B cell (primary cell): ENCODE measurements around the gene ZNF24. TPM values are rescaled to one million over a fixed set of nuclear protein-coding genes. Genes with fewer than 3 reads are reported as not detected.

Experiments
- ATAC-seq: fragments of 200-7000 bp; cut with Tn5 transposase; one replicate; pipeline ENCODE4 v1.10.0; 2021; ENCODE audit warnings: low read depth, mild to moderate bottlenecking, moderate number of reproducible peaks, moderate library complexity
- CTCF ChIA-PET: fragments of 350-600 bp; sonication (Branson Sonifier 250); formaldehyde crosslinking; loops from one replicate; lab custom pipeline; 2021; ENCODE audit warnings: antibody characterized with exemption, inconsistent platforms; lab: Charles Lee
- POLR2A ChIA-PET: fragments of 350-600 bp; sonication (Branson Sonifier 250); formaldehyde crosslinking; loops from one replicate; lab custom pipeline; 2021; ENCODE audit warnings: antibody characterized with exemption; lab: Charles Lee
- DNase-seq: peaks from one replicate; pipeline ENCODE4 v3.0.0; 2013
- H2AFZ ChIP-seq: 2 replicates; pipeline ENCODE4 v1.6.1; 2012; ENCODE audit warnings: mild to moderate bottlenecking, low read depth, low read length; ENCODE audit not compliant: insufficient read depth, poor library complexity, severe bottlenecking
- H3K27ac ChIP-seq, 2 donors: 1 replicate in 1 of 2; 2 replicates in 1 of 2; pipeline ENCODE4 v1.5.1; 2012 to 2013; ENCODE audit warnings: low read length in 2 of 2, mild to moderate bottlenecking in 2 of 2, moderate library complexity in 1 of 2
- H3K27me3 ChIP-seq, 4 experiments: fragments of 200-600 bp in 1 of 4; sonication (generic) in 1 of 4; replicated peaks in 1 of 4; 1 replicate in 2 of 4; 2 replicates in 2 of 4; pipeline versions ENCODE4 v1.6.1 to v1.7.0; 2013 to 2016; ENCODE audit warnings: low read length in 3 of 4, mild to moderate bottlenecking in 2 of 4, mixed read lengths in 1 of 4, moderate library complexity in 1 of 4; ENCODE audit not compliant: insufficient read depth in 4 of 4, control insufficient read depth in 3 of 4; ENCODE audit errors: control extremely low read depth in 1 of 4
- H3K36me3 ChIP-seq, 2 experiments: replicated peaks in 1 of 2; 1 replicate in 1 of 2; 2 replicates in 1 of 2; pipeline versions ENCODE4 v1.6.1 to v1.7.1; 2013; ENCODE audit warnings: low read length in 1 of 2; ENCODE audit not compliant: insufficient read depth in 2 of 2, control insufficient read depth in 1 of 2; ENCODE audit errors: control extremely low read depth in 1 of 2, extremely low read depth in 1 of 2
- H3K4me1 ChIP-seq, 2 donors: fragments of 200-600 bp in 1 of 2; sonication (generic) in 1 of 2; 1 replicate in 1 of 2; 2 replicates in 1 of 2; pipeline versions ENCODE4 v1.5.1 to v1.6.1; 2013 to 2017; ENCODE audit warnings: low read length in 2 of 2; ENCODE audit not compliant: control insufficient read depth in 2 of 2, insufficient read depth in 2 of 2
- H3K4me2 ChIP-seq: replicated peaks from 2 replicates; pipeline ENCODE3; 2012; ENCODE audit warnings: mild to moderate bottlenecking, low read depth, low read length; ENCODE audit not compliant: poor library complexity, severe bottlenecking
- H3K4me3 ChIP-seq, 5 experiments: fragments of 200-600 bp in 1 of 5; sonication (generic) in 1 of 5; 1 replicate in 3 of 5; 2 replicates in 2 of 5; pipeline versions ENCODE4 v1.5.1 to v1.7.0; 2011 to 2016; ENCODE audit warnings: low read length in 4 of 5, mild to moderate bottlenecking in 4 of 5, low read depth in 2 of 5, control low read depth in 1 of 5, moderate library complexity in 1 of 5; ENCODE audit not compliant: insufficient read depth in 1 of 5; ENCODE audit errors: control extremely low read depth in 1 of 5, extremely low read depth in 1 of 5
- H3K79me2 ChIP-seq: fragments of 200-600 bp; sonication (generic); one replicate; pipeline ENCODE4 v1.6.0; 2016; ENCODE audit warnings: low read length; ENCODE audit not compliant: control insufficient read depth, insufficient read depth
- H3K9ac ChIP-seq: fragments of 200-600 bp; sonication (generic); 2 replicates; pipeline ENCODE4 v1.6.1; 2017; ENCODE audit warnings: mild to moderate bottlenecking, low read length, moderate library complexity
- H3K9me3 ChIP-seq, 3 donors: one replicate each; pipeline versions ENCODE4 v1.6.1 to v1.7.1; 2013; ENCODE audit warnings: low read length in 2 of 3; ENCODE audit not compliant: control insufficient read depth in 2 of 3, insufficient read depth in 1 of 3; ENCODE audit errors: control extremely low read depth in 1 of 3
- H4K20me1 ChIP-seq: 2 replicates; pipeline ENCODE4 v1.6.0; 2012; ENCODE audit warnings: mild to moderate bottlenecking, low read length; ENCODE audit not compliant: insufficient read depth, control insufficient read depth, poor library complexity, severe bottlenecking
- H3K27ac Mint-ChIP-seq: one replicate; pipeline ENCODE4 v1.8.0; 2021; ENCODE audit warnings: mixed read lengths
- H3K27me3 Mint-ChIP-seq: one replicate; pipeline ENCODE4 v1.8.0; 2021; ENCODE audit warnings: mixed read lengths
- H3K4me1 Mint-ChIP-seq: one replicate; pipeline ENCODE4 v1.8.0; 2021; ENCODE audit warnings: mixed read lengths
- H3K4me3 Mint-ChIP-seq: one replicate; pipeline ENCODE4 v1.8.0; 2021; ENCODE audit warnings: mixed read lengths
- H3K9me3 Mint-ChIP-seq: one replicate; pipeline ENCODE4 v1.8.0; 2022; ENCODE audit warnings: mixed read lengths; ENCODE audit not compliant: insufficient read depth
- CTCF ChIP-seq: fragments of 200-600 bp; IDR thresholded peaks from one replicate; pipeline ENCODE4 v1.8.0; 2022; ENCODE audit warnings: antibody characterized with exemption, mild to moderate bottlenecking
- EZH2 ChIP-seq: IDR thresholded peaks from 2 replicates; pipeline ENCODE4 v1.6.1; 2012; ENCODE audit warnings: borderline replicate concordance, low read depth, mild to moderate bottlenecking, moderate library complexity, low read length; ENCODE audit not compliant: insufficient read depth, poor library complexity, severe bottlenecking
- WGBS: methylation state at CpG from one replicate; pipeline ENCODE4 v1.1.5; 2013; ENCODE audit warnings: missing lambda C conversion rate; ENCODE audit not compliant: insufficient coverage; 5-methylcytosine and 5-hydroxymethylcytosine counted together
- intact Hi-C: fragments of 100-400 bp; cut with micrococcal nuclease; formaldehyde crosslinking; loops from one replicate; pipeline ENCODE4 v1.10.0; 2022
- polyA plus RNA-seq: library from polyadenylated mRNA; depleted of rRNA; stranded (reverse); fragments of >200 nt; gene quantifications from 2 replicates; pipeline ENCODE4 v1.2.3, GENCODE V29; 2012
- total RNA-seq, 2 donors: library from RNA; stranded (reverse); fragments of 120-200 nt in 1 of 2; gene quantifications; 1 replicate in 1 of 2; 2 replicates in 1 of 2; pipeline versions ENCODE4 v1.2.3 to v1.2.4, GENCODE V29; 2013 to 2022

The ZNF24 gene
- total and polyA plus RNA-seq, 2 donors (not counting 1 experiment from before 2014, with no cell fraction given) = 13.8 to 83.7 TPM

- ChIA-PET POLR2A (no interaction called here), CTCF (interaction anchor here (2.0 kb wide), 1 partner anchor 16 kb away, joined by 6 read pairs; no protein-coding TSS in a partner anchor)
- Histone ChIP-seq H3K27ac (no peak overlapping the region), H3K9ac (no peak overlapping the region), H4K20me1 (no peaks in the 10 kb centered on the region), H3K27me3 (peaks cover 0 to 7% (median 0%) of the 10 kb centered on the region in 4 experiments), H3K79me2 (no peaks in the 10 kb centered on the region), H3K9me3 (no peaks in the 10 kb centered on the region), H2AFZ (no peak overlapping the region), H3K36me3 (no peaks in the 10 kb centered on the region), H3K4me1 (no peaks in the 10 kb centered on the region), H3K4me3 (no peak overlapping the region), H3K4me2 (no peak overlapping the region)
- TF ChIP-seq EZH2 (no peak), CTCF (no peak)
- intact Hi-C loops = no loop called here
- no peak overlapping the region for H3K27ac Mint-ChIP-seq
- H3K9me3 Mint-ChIP-seq = no peaks in the 10 kb centered on the region
- no peak for DNase-seq
- H3K4me3 Mint-ChIP-seq = no peak overlapping the region
- ATAC-seq = no peak
- H3K27me3 Mint-ChIP-seq = peaks cover 25% of the 10 kb centered on the region
- no peaks in the 10 kb centered on the region for H3K4me1 Mint-ChIP-seq
Observed at GRCh38 chr18:35392375-35392774, 48.2 kb upstream of the ZNF24 start.

GRCh38 chr18:35390951-35391700, 46.9 kb upstream of the ZNF24 start:
- TF ChIP-seq CTCF (no peak), EZH2 (no peak)
- Histone ChIP-seq H3K9ac (no peak overlapping the region), H3K9me3 (no peaks in the 10 kb centered on the region), H4K20me1 (no peaks in the 10 kb centered on the region), H3K36me3 (no peaks in the 10 kb centered on the region), H3K4me3 (no peak overlapping the region), H3K4me2 (no peak overlapping the region), H3K4me1 (peaks cover 5 to 6% of the 10 kb centered on the region in 2 donors), H2AFZ (no peak overlapping the region), H3K27ac (no peak overlapping the region), H3K27me3 (peaks cover 0 to 7% (median 0%) of the 10 kb centered on the region in 4 experiments), H3K79me2 (no peaks in the 10 kb centered on the region)
- peaks cover 9% of the 10 kb centered on the region for H3K4me1 Mint-ChIP-seq
- H3K4me3 Mint-ChIP-seq = no peak overlapping the region
- ATAC-seq (no peak), DNase-seq (no peak)
- no peaks in the 10 kb centered on the region for H3K9me3 Mint-ChIP-seq
- no CpG with 5 or more reads among the region's 3 CpGs for WGBS
- intact Hi-C loops = no loop called here
- ChIA-PET POLR2A (no interaction called here), CTCF (interaction anchor here (2.0 kb wide), 1 partner anchor 17 kb away, joined by 6 read pairs; no protein-coding TSS in a partner anchor)
- H3K27me3 Mint-ChIP-seq = peaks cover 27% of the 10 kb centered on the region
- H3K27ac Mint-ChIP-seq = no peak overlapping the region
